Keratinocyte (primary cell): ENCODE data around the gene SLC27A3. TPM values are rescaled to one million over a fixed set of nuclear protein-coding genes. Genes with fewer than 3 reads are reported as not detected.

Source experiments
- DNase-seq: peaks from one replicate; pipeline ENCODE4 v3.0.0-alpha.2; 2011; ENCODE audit warnings: low read depth, missing footprints, low spot score
- FAIRE-seq: peaks from 2 replicates; lab custom pipeline; 2011; peaks lifted over from hg19 to GRCh38; lab: Jason Lieb, UNC
- H2AFZ ChIP-seq: 2 replicates; pipeline ENCODE4 v1.6.0; 2012; ENCODE audit warnings: low read length, control low read depth, inconsistent platforms; ENCODE audit not compliant: control insufficient read depth
- H3K27ac ChIP-seq: 2 replicates; pipeline ENCODE4 v1.5.1; 2011; ENCODE audit warnings: low read length; ENCODE audit not compliant: control insufficient read depth, insufficient read depth
- H3K27me3 ChIP-seq: 3 replicates; pipeline ENCODE4 v1.6.0; 2011; ENCODE audit warnings: low read length; ENCODE audit not compliant: control insufficient read depth, insufficient read depth; ENCODE audit errors: extremely low read depth
- H3K36me3 ChIP-seq, 2 experiments: 2 replicates in 1 of 2; 3 replicates in 1 of 2; pipeline ENCODE4 v1.5.1; 2011; ENCODE audit warnings: low read length in 2 of 2, mild to moderate bottlenecking in 1 of 2; ENCODE audit not compliant: control insufficient read depth in 2 of 2, insufficient read depth in 2 of 2; ENCODE audit errors: extremely low read depth in 1 of 2
- H3K4me1 ChIP-seq: 3 replicates; pipeline ENCODE4 v1.5.1; 2011; ENCODE audit warnings: low read length; ENCODE audit not compliant: control insufficient read depth, insufficient read depth; ENCODE audit errors: extremely low read depth
- H3K4me2 ChIP-seq: 3 replicates; pipeline ENCODE4 v1.6.0; 2011; ENCODE audit warnings: low read depth, low read length; ENCODE audit not compliant: control insufficient read depth, insufficient read depth; ENCODE audit errors: extremely low read depth
- H3K4me3 ChIP-seq, 3 experiments: fragments of 200-600 bp in 1 of 3; sonication (generic) in 1 of 3; 2 replicates in 2 of 3; 3 replicates in 1 of 3; pipeline ENCODE4 v1.5.1; 2011 to 2016; ENCODE audit warnings: low read length in 3 of 3, mild to moderate bottlenecking in 3 of 3, control low read depth in 2 of 3, inconsistent platforms in 1 of 3, low read depth in 1 of 3, mixed read lengths in 1 of 3, mixed run types in 1 of 3, moderate library complexity in 1 of 3; ENCODE audit not compliant: control insufficient read depth in 2 of 3, insufficient read depth in 2 of 3; ENCODE audit errors: extremely low read depth in 1 of 3
- H3K79me2 ChIP-seq: 2 replicates; pipeline ENCODE4 v1.6.0; 2012; ENCODE audit warnings: low read length; ENCODE audit not compliant: control insufficient read depth, insufficient read depth
- H3K9ac ChIP-seq: 3 replicates; pipeline ENCODE4 v1.6.0; 2011; ENCODE audit warnings: low read length; ENCODE audit not compliant: control insufficient read depth, insufficient read depth; ENCODE audit errors: extremely low read depth
- H3K9me1 ChIP-seq: 3 replicates; pipeline ENCODE4 v1.6.0; 2011; ENCODE audit warnings: low read length; ENCODE audit not compliant: control insufficient read depth, insufficient read depth; ENCODE audit errors: extremely low read depth
- H3K9me3 ChIP-seq: 2 replicates; pipeline ENCODE4 v1.5.1; 2012; ENCODE audit warnings: low read depth, low read length; ENCODE audit not compliant: control insufficient read depth
- H4K20me1 ChIP-seq: 3 replicates; pipeline ENCODE4 v1.6.0; 2011; ENCODE audit warnings: low read length; ENCODE audit not compliant: control insufficient read depth, insufficient read depth; ENCODE audit errors: extremely low read depth
- CTCF ChIP-seq, 3 experiments: IDR thresholded peaks in 1 of 3; conservative IDR thresholded peaks in 1 of 3; optimal IDR thresholded peaks in 1 of 3; 2 replicates in 2 of 3; 3 replicates in 1 of 3; pipeline versions ENCODE3 to v1.5.1; 2011; ENCODE audit warnings: low read length in 3 of 3, mild to moderate bottlenecking in 3 of 3, moderate library complexity in 2 of 3, control low read depth in 1 of 3, inconsistent platforms in 1 of 3; ENCODE audit not compliant: insufficient read depth in 2 of 3; ENCODE audit errors: extremely low read depth in 1 of 3
- EZH2 ChIP-seq: IDR thresholded peaks from one replicate; pipeline ENCODE4 v1.6.1; 2012; ENCODE audit warnings: inconsistent platforms, mild to moderate bottlenecking, low read length, moderate library complexity
- dilution Hi-C: fragments of 300-500 bp; cut with MboI; formaldehyde crosslinking; loops from one replicate; pipeline ENCODE4 v1.7.0; 2020; ENCODE audit warnings: low sequenced_read_pairs; ENCODE audit not compliant: extremely low pct_ligation_motif_present
- polyA minus RNA-seq, 3 experiments: library from RNA; depleted of rRNA, polyadenylated mRNA; stranded (reverse); fragments of >200 nt; gene quantifications; 1 replicate in 1 of 3; 2 replicates in 1 of 3; 3 replicates in 1 of 3; pipeline ENCODE4 v1.2.3, GENCODE V29; 2011
- polyA plus RNA-seq, 5 experiments: library from polyadenylated mRNA; depleted of rRNA in 3 of 5; stranded (reverse) in 3 of 5; stranded (forward) in 1 of 5; unstranded in 1 of 5; fragments of >200 nt; gene quantifications; 1 replicate in 1 of 5; 2 replicates in 3 of 5; 3 replicates in 1 of 5; pipeline versions ENCODE4 v1.2.1 to v1.2.3, GENCODE V29; 2011 to 2012; ENCODE audit warnings: missing spikeins in 2 of 5, low read depth in 1 of 5, low replicate concordance in 1 of 5

SLC27A3 gene
- 7.4 to 9.6 TPM (median 8.2 TPM) in 3 replicates for polyA plus RNA-seq
- polyA plus RNA-seq (2011; ENCODE audit: low read depth), result 1.4 TPM
- 2.9 and 3.0 TPM in 2 replicates for polyA plus RNA-seq (2011; cell fraction: cytosol; rRNA removed)
- polyA plus RNA-seq (2011; cell fraction: nucleus; rRNA removed), result 22.0 and 28.3 TPM in 2 replicates
- 2.5 and 8.0 TPM in 2 replicates for polyA plus RNA-seq (2012; ENCODE audit: low replicate concordance)
- 9.4 to 19.4 TPM (median 15.2 TPM) in 3 replicates for polyA minus RNA-seq
- 5.2 TPM for polyA minus RNA-seq (2011; cell fraction: cytosol; rRNA and poly(A)+ RNA removed)
- 7.4 and 7.7 TPM in 2 replicates for polyA minus RNA-seq (2011; cell fraction: nucleus; rRNA and poly(A)+ RNA removed)

GRCh38 chr1:153774780-153775457 is at the start of gene SLC27A3:
Gene SLC27A3 (plus strand): TSS chr1:153775407. CDS start chr1:153775498, 91 bp downstream.
- no peaks in the 10 kb centered on the region for H4K20me1 ChIP-seq
- H3K9me3 ChIP-seq, result no peaks in the 10 kb centered on the region
- dilution Hi-C loops, result no loop called here
- H3K9ac ChIP-seq, result peak within 1 kb of the TSS; percentile 66
- TF ChIP-seq CTCF (optimal IDR thresholded peaks at IDR 0.05 in 1 of 3, IDR thresholded peaks at IDR 0.05 in 1 of 3, conservative IDR thresholded peaks at IDR 0.05 in 1 of 3; ENCODE audit: extremely low read depth in 1 of 3, insufficient read depth in 2 of 3, low read length in 3 of 3) (no peak), EZH2 (no peak)
- no peaks in the 10 kb centered on the region for H3K27me3 ChIP-seq
- no peak within 1 kb of the TSS for H3K27ac ChIP-seq
- FAIRE-seq, result peak; percentile 26
- H3K79me2 ChIP-seq, result no peaks in the 10 kb centered on the region
- DNase-seq, result no peak
- H3K9me1 ChIP-seq, result no peaks in the 10 kb centered on the region
- H3K36me3 ChIP-seq, result peaks cover 13 to 17% of the 10 kb centered on the region in 2 experiments
- peak within 1 kb of the TSS; percentile 84 for H2AFZ ChIP-seq
- peak within 1 kb of the TSS; percentile 94 for H3K4me2 ChIP-seq
- peaks cover 16% of the 10 kb centered on the region for H3K4me1 ChIP-seq
- H3K4me3 ChIP-seq, result peak within 1 kb of the TSS; percentile 49 to 81 (median 74)

- Histone ChIP-seq H2AFZ (peak within 1 kb of the TSS; percentile 98), H4K20me1 (no peaks in the 10 kb centered on the region), H3K4me1 (peaks cover 8% of the 10 kb centered on the region), H3K27ac (peak within 1 kb of the TSS; percentile 97), H3K4me3 (peak within 1 kb of the TSS; percentile 92 to 96 (median 93)), H3K27me3 (no peaks in the 10 kb centered on the region), H3K4me2 (peak within 1 kb of the TSS; percentile 94), H3K9ac (peak within 1 kb of the TSS; percentile 99), H3K36me3 (no peaks in the 10 kb centered on the region), H3K9me3 (no peaks in the 10 kb centered on the region), H3K9me1 (no peaks in the 10 kb centered on the region), H3K79me2 (peaks cover 12% of the 10 kb centered on the region)
- dilution Hi-C loops, result no loop called here
- TF ChIP-seq CTCF (optimal IDR thresholded peaks at IDR 0.05 in 1 of 3, IDR thresholded peaks at IDR 0.05 in 1 of 3, conservative IDR thresholded peaks at IDR 0.05 in 1 of 3; ENCODE audit: extremely low read depth in 1 of 3, insufficient read depth in 2 of 3, low read length in 3 of 3) (peak in 1 of 3 experiments; percentile 5), EZH2 (no peak)
- FAIRE-seq, result peak; percentile 90
- DNase-seq, result peak; percentile 98
These were observed 47.5 kb upstream of the SLC27A3 start, which contains the start of gene INTS3 for GRCh38 chr1:153727463-153728304. Gene INTS3 (plus strand): TSS chr1:153728050. CDS start chr1:153728635, 585 bp downstream.
